HepG2 (cell line): ENCODE measurements around the gene FILIP1. TPM values are rescaled to one million over a fixed set of nuclear protein-coding genes. Genes with fewer than 3 reads are reported as not detected.

Experiments
- DMTF1 ChIP-seq: sonication (generic); formaldehyde crosslinking; IDR thresholded peaks from 2 replicates; pipeline ENCODE4 v1.4.0; 2020; ENCODE audit warnings: mild to moderate bottlenecking, missing genetic modification reagents
- HOXA9 ChIP-seq: sonication (generic); formaldehyde crosslinking; IDR thresholded peaks from 2 replicates; pipeline ENCODE4 v1.8.1; 2022; ENCODE audit warnings: missing genetic modification reagents, mild to moderate bottlenecking, moderate library complexity, borderline replicate concordance
- KDM3A ChIP-seq: IDR thresholded peaks from 2 replicates; pipeline ENCODE4 v1.6.1; 2018; ENCODE audit warnings: low read depth, missing compliant biosample characterization
- PAWR ChIP-seq: sonication (generic); formaldehyde crosslinking; IDR thresholded peaks from 2 replicates; pipeline ENCODE4 v1.4.0; 2020; ENCODE audit warnings: missing genetic modification reagents, mild to moderate bottlenecking, borderline replicate concordance
- PRDM4 ChIP-seq: sonication (generic); formaldehyde crosslinking; IDR thresholded peaks from 2 replicates; pipeline ENCODE4 v1.9.0; 2021; ENCODE audit warnings: missing genetic modification reagents, borderline replicate concordance
- SRSF1 ChIP-seq: fragments of 200-400 bp; formaldehyde crosslinking; optimal IDR thresholded peaks from 2 replicates; pipeline ENCODE3; 2017; ENCODE audit warnings: mild to moderate bottlenecking, low read depth, low read length, moderate library complexity
- TBX3 ChIP-seq: fragments of 450-650 bp; IDR thresholded peaks from 2 replicates; pipeline ENCODE4 v1.6.1; 2017; ENCODE audit warnings: antibody characterized with exemption, mild to moderate bottlenecking, inconsistent platforms, borderline replicate concordance
- ZFP36L2 ChIP-seq: sonication (generic); formaldehyde crosslinking; IDR thresholded peaks from 2 replicates; pipeline ENCODE4 v1.4.0; 2020; ENCODE audit warnings: missing genetic modification reagents
- ZFX ChIP-seq: sonication (generic); formaldehyde crosslinking; IDR thresholded peaks from 2 replicates; pipeline ENCODE4 v1.4.0; 2020; ENCODE audit warnings: mild to moderate bottlenecking, low read depth, missing genetic modification reagents, moderate library complexity
- ZNF256 ChIP-seq: sonication (generic); formaldehyde crosslinking; conservative IDR thresholded peaks from 2 replicates; pipeline ENCODE4 v1.4.0; 2020; ENCODE audit warnings: missing genetic modification reagents
- ZSCAN20 ChIP-seq: sonication (generic); formaldehyde crosslinking; IDR thresholded peaks from 2 replicates; pipeline ENCODE4 v1.4.0; 2020; ENCODE audit warnings: missing genetic modification reagents, mild to moderate bottlenecking, borderline replicate concordance
- ZSCAN21 ChIP-seq: sonication (generic); formaldehyde crosslinking; IDR thresholded peaks from 2 replicates; pipeline ENCODE4 v1.8.0; 2022; ENCODE audit warnings: mild to moderate bottlenecking, missing genetic modification reagents, moderate library complexity, borderline replicate concordance
- polyA plus RNA-seq, 8 experiments: library from polyadenylated mRNA; depleted of rRNA in 3 of 8; stranded (reverse) in 7 of 8; unstranded in 1 of 8; fragments of >200 nt; fragmentation: Illumina TruSeq in 4 of 8; extraction: Trizol in 4 of 8; gene quantifications; 2 replicates each; pipeline versions ENCODE4 v1.2.1 to v1.2.3, GENCODE V29; 2011 to 2016; ENCODE audit warnings: low read depth in 4 of 8, missing spikeins in 1 of 8, mixed read lengths in 1 of 8; ENCODE audit not compliant: insufficient read depth in 1 of 8
- total RNA-seq, 5 experiments: library from RNA; depleted of rRNA; stranded (reverse); fragments of >200 nt; fragmentation: Illumina TruSeq; extraction: Trizol; gene quantifications; 2 replicates each; pipeline ENCODE4 v1.2.3, GENCODE V29; 2016; ENCODE audit warnings: low read depth in 1 of 5
- TF ChIP-seq, protein P1 (sequence below): IDR thresholded peaks from 2 replicates; pipeline ENCODE4 v1.6.1; 2016; ENCODE audit warnings: missing genetic modification reagents, missing compliant biosample characterization
- TF ChIP-seq, protein P2 (sequence below), 2 experiments: sonication (generic) in 1 of 2; formaldehyde crosslinking in 1 of 2; IDR thresholded peaks; 2 replicates each; pipeline versions ENCODE4 v1.4.0 to v1.6.1; 2016 to 2020; ENCODE audit warnings: borderline replicate concordance in 1 of 2, low read depth in 1 of 2, mild to moderate bottlenecking in 1 of 2, missing genetic modification reagents in 1 of 2
- TF ChIP-seq, protein P3 (sequence below): sonication (generic); formaldehyde crosslinking; conservative IDR thresholded peaks from 2 replicates; pipeline ENCODE4 v1.4.0; 2020; ENCODE audit warnings: missing genetic modification reagents
- TF ChIP-seq, protein P4 (sequence below): IDR thresholded peaks from 2 replicates; pipeline ENCODE4 v1.6.1; 2016; ENCODE audit warnings: low read depth, borderline replicate concordance

FILIP1 gene
- total and polyA plus RNA-seq, 2 of the 13 experiments (the other 11 are each of a cell fraction or from before 2014, with no cell fraction given), result not detected

DNA sequence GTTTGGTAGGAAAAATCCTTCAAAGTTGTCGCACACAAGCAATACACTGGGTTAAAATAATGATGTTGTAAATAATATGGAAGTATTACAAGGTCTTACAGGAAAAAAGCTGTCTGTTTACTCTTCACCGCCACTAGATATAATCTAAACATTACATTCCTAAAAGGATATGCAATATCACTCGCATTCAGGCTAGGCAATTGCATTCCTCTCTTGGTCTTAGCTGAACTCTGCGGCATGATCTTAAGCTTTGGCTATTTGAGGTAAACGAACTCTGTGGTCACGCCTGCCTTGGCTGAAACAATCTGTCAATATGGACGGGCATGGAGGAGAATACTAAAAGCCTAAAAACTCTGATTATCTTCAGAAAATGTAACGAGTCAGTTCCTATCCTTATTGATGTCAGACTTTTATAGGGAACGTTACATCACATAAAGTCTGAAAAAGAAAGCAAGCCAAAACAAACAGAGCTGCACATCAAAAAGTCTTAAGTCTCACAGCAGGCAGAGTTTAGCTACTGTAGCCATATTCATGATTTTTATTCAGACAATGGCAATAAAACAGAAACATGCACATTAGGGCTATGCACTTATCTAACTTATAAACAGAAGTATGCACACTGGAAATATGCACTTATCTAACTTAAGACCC lies 30.8 kb upstream of the FILIP1 start (continued):
- TF ChIP-seq ZFX, result no peak
- TF ChIP-seq PRDM4 (CRISPR knock-in tag), result no peak
- TF ChIP-seq, protein P1, sequence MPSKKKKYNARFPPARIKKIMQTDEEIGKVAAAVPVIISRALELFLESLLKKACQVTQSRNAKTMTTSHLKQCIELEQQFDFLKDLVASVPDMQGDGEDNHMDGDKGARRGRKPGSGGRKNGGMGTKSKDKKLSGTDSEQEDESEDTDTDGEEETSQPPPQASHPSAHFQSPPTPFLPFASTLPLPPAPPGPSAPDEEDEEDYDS (CRISPR knock-in tag), result peak; percentile 33; the same call in 1 of the 2 replicates
- TF ChIP-seq KDM3A (CRISPR knock-in tag), result no peak
- TF ChIP-seq ZSCAN21 (CRISPR knock-in tag), result no peak
- TF ChIP-seq ZNF256 (CRISPR knock-in tag), result no peak
- TF ChIP-seq DMTF1 (CRISPR knock-in tag), result no peak
- peak; percentile 71 for TF ChIP-seq TBX3
- no peak for TF ChIP-seq ZFP36L2 (CRISPR knock-in tag)
- no peak for TF ChIP-seq ZSCAN20
- TF ChIP-seq PAWR (CRISPR knock-in tag), result no peak
- TF ChIP-seq, protein P2, sequence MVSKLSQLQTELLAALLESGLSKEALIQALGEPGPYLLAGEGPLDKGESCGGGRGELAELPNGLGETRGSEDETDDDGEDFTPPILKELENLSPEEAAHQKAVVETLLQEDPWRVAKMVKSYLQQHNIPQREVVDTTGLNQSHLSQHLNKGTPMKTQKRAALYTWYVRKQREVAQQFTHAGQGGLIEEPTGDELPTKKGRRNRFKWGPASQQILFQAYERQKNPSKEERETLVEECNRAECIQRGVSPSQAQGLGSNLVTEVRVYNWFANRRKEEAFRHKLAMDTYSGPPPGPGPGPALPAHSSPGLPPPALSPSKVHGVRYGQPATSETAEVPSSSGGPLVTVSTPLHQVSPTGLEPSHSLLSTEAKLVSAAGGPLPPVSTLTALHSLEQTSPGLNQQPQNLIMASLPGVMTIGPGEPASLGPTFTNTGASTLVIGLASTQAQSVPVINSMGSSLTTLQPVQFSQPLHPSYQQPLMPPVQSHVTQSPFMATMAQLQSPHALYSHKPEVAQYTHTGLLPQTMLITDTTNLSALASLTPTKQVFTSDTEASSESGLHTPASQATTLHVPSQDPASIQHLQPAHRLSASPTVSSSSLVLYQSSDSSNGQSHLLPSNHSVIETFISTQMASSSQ (IDR thresholded peaks at IDR 0.05; ENCODE audit: low read depth), result no peak
- TF ChIP-seq, protein P2 (CRISPR knock-in tag; IDR thresholded peaks at IDR 0.05; ENCODE audit: borderline replicate concordance), result no peak; the same call in 1 of the 2 replicates
- TF ChIP-seq, protein P3, sequence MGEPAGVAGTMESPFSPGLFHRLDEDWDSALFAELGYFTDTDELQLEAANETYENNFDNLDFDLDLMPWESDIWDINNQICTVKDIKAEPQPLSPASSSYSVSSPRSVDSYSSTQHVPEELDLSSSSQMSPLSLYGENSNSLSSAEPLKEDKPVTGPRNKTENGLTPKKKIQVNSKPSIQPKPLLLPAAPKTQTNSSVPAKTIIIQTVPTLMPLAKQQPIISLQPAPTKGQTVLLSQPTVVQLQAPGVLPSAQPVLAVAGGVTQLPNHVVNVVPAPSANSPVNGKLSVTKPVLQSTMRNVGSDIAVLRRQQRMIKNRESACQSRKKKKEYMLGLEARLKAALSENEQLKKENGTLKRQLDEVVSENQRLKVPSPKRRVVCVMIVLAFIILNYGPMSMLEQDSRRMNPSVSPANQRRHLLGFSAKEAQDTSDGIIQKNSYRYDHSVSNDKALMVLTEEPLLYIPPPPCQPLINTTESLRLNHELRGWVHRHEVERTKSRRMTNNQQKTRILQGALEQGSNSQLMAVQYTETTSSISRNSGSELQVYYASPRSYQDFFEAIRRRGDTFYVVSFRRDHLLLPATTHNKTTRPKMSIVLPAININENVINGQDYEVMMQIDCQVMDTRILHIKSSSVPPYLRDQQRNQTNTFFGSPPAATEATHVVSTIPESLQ, result no peak
- TF ChIP-seq, protein P4, sequence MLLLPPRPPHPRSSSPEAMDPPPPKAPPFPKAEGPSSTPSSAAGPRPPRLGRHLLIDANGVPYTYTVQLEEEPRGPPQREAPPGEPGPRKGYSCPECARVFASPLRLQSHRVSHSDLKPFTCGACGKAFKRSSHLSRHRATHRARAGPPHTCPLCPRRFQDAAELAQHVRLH (CRISPR knock-in tag), result no peak
- TF ChIP-seq SRSF1, result no peak
- no peak for TF ChIP-seq HOXA9 (CRISPR knock-in tag)
